Measurements from ENCODE around the gene HDAC9. TPM values are rescaled to one million over a fixed set of nuclear protein-coding genes. Genes with fewer than 3 reads are reported as not detected.

Gene HDAC9
- total RNA-seq, 4 donors from 2014 or later, result 51.2 to 194 (median 106) TPM

- no peaks in the 10 kb centered on the region for H3K36me3 ChIP-seq
- no peak for TF ChIP-seq CTCF (IDR thresholded peaks at IDR 0.05)
- TF ChIP-seq POLR2A (IDR thresholded peaks at IDR 0.05), result no peak
- TF ChIP-seq POLR2AphosphoS5 (IDR thresholded peaks at IDR 0.05), result no peak
- TF ChIP-seq EP300 (IDR thresholded peaks at IDR 0.05), result no peak
- no peaks in the 10 kb centered on the region for H3K27me3 ChIP-seq
- no peak overlapping the region for H3K27ac ChIP-seq
- H3K9me3 ChIP-seq, result no peaks in the 10 kb centered on the region
- ATAC-seq, result no peak
- H3K4me3 ChIP-seq, result no peak overlapping the region
- no peaks in the 10 kb centered on the region for H3K4me1 ChIP-seq
Measured at GRCh38 chr7:18703685-18704084, 208.1 kb downstream of the HDAC9 start.

GRCh38 chr7:18706670-18707069, 211.1 kb downstream of the HDAC9 start:
- Histone ChIP-seq H3K36me3 (no peaks in the 10 kb centered on the region), H3K4me1 (no peaks in the 10 kb centered on the region), H3K27ac (no peak overlapping the region), H3K4me3 (no peak overlapping the region), H3K9me3 (no peaks in the 10 kb centered on the region), H3K27me3 (no peaks in the 10 kb centered on the region)
- TF ChIP-seq EP300 (IDR thresholded peaks at IDR 0.05), result no peak
- no peak for TF ChIP-seq CTCF (IDR thresholded peaks at IDR 0.05)
- no peak for TF ChIP-seq POLR2A (IDR thresholded peaks at IDR 0.05)
- TF ChIP-seq POLR2AphosphoS5 (IDR thresholded peaks at IDR 0.05), result no peak
- ATAC-seq, result no peak
- 57 to 86% methylated on average over 2 to 3 of the region's 3 CpGs for WGBS, 2 donors (ENCODE audit: low coverage in 1 of 2)

GRCh38 chr7:18708204-18708603, 212.7 kb downstream of the HDAC9 start:
- H3K36me3 ChIP-seq, result no peaks in the 10 kb centered on the region
- no peaks in the 10 kb centered on the region for H3K4me1 ChIP-seq
- H3K27me3 ChIP-seq, result no peaks in the 10 kb centered on the region
- 56 to 82% methylated on average over 1 of the region's 1 CpG for WGBS, 2 donors (ENCODE audit: low coverage in 1 of 2)
- H3K27ac ChIP-seq, result no peak overlapping the region
- no peak for ATAC-seq
- no peaks in the 10 kb centered on the region for H3K9me3 ChIP-seq
- TF ChIP-seq POLR2AphosphoS5 (IDR thresholded peaks at IDR 0.05), result no peak
- no peak for TF ChIP-seq CTCF (IDR thresholded peaks at IDR 0.05)
- TF ChIP-seq EP300 (IDR thresholded peaks at IDR 0.05), result no peak
- no peak for TF ChIP-seq POLR2A (IDR thresholded peaks at IDR 0.05)
- H3K4me3 ChIP-seq, result no peak overlapping the region

GRCh38 chr7:18715988-18716387, 220.4 kb downstream of the HDAC9 start:
- Histone ChIP-seq H3K4me3 (no peak overlapping the region), H3K4me1 (no peaks in the 10 kb centered on the region), H3K27ac (no peak overlapping the region), H3K9me3 (no peaks in the 10 kb centered on the region), H3K27me3 (no peaks in the 10 kb centered on the region), H3K36me3 (no peaks in the 10 kb centered on the region)
- TF ChIP-seq POLR2AphosphoS5 (IDR thresholded peaks at IDR 0.05), result no peak
- TF ChIP-seq POLR2A (IDR thresholded peaks at IDR 0.05), result no peak
- TF ChIP-seq EP300 (IDR thresholded peaks at IDR 0.05), result no peak
- no peak for TF ChIP-seq CTCF (IDR thresholded peaks at IDR 0.05)
- ATAC-seq, result no peak
- WGBS, 2 donors (ENCODE audit: low coverage in 1 of 2), result 53 to 55% methylated on average over 2 of the region's 2 CpGs

- Histone ChIP-seq H3K4me3 (no peak overlapping the region), H3K27ac (no peak overlapping the region), H3K4me1 (no peaks in the 10 kb centered on the region), H3K36me3 (no peaks in the 10 kb centered on the region), H3K27me3 (no peaks in the 10 kb centered on the region), H3K9me3 (no peaks in the 10 kb centered on the region)
- no peak for TF ChIP-seq CTCF (IDR thresholded peaks at IDR 0.05)
- no peak for ATAC-seq
- WGBS, 2 donors (ENCODE audit: low coverage in 1 of 2), result 76 to 87% methylated on average over 4 to 5 of the region's 5 CpGs
Measured at GRCh38 chr7:18721429-18721828, 225.9 kb downstream of the HDAC9 start.

Measured in gastroesophageal sphincter (tissue), 4 donors.